PC-3 (cell line): ENCODE data around the gene GPX6. TPM values are rescaled to one million over a fixed set of nuclear protein-coding genes. Genes with fewer than 3 reads are reported as not detected.

Source experiments
- ATAC-seq: fragments of 200-7000 bp; cut with Tn5 transposase; 2 replicates; pipeline ENCODE4 v1.9.1; 2020; ENCODE audit warnings: mild to moderate bottlenecking, moderate library complexity
- BruUV-seq: library from RNA; stranded (reverse); fragments of 400-500 nt; replicated peaks from 2 replicates; lab custom pipeline; 2021; lab: Mats Ljungman, UMichigan
- CTCF ChIA-PET: fragments of 300-600 bp; sonication (Branson Sonifier 250); formaldehyde crosslinking; loops from one replicate; lab custom pipeline; 2022; ENCODE audit warnings: antibody characterized with exemption; lab: Charles Lee
- POLR2A ChIA-PET: fragments of 300-600 bp; sonication (Branson Sonifier 250); formaldehyde crosslinking; loops from one replicate; lab custom pipeline; 2022; ENCODE audit warnings: antibody characterized with exemption; ENCODE audit not compliant: unreplicated experiment; lab: Charles Lee
- DNase-seq: peaks from one replicate; pipeline ENCODE4 v3.0.0-alpha.2; 2015
- H2AFZ ChIP-seq: fragments of 300-600 bp; sonication (generic); 2 replicates; pipeline ENCODE4 v1.6.0; 2016; ENCODE audit warnings: antibody characterized with exemption, low read length
- H3F3A ChIP-seq: fragments of 300-600 bp; sonication (generic); one replicate; pipeline ENCODE4 v1.6.0; 2017; ENCODE audit warnings: antibody characterized with exemption, low read length, control low read depth, mild to moderate bottlenecking; ENCODE audit not compliant: unreplicated experiment
- H3K27ac ChIP-seq: fragments of 300-600 bp; sonication (generic); 2 replicates; pipeline ENCODE4 v1.5.1; 2016; ENCODE audit warnings: mild to moderate bottlenecking, low read length
- H3K27me3 ChIP-seq: fragments of 300-600 bp; sonication (generic); 2 replicates; pipeline ENCODE4 v1.6.1; 2016; ENCODE audit warnings: low read length, mixed read lengths
- H3K36me3 ChIP-seq: fragments of 300-600 bp; sonication (generic); 2 replicates; pipeline ENCODE4 v1.6.1; 2016; ENCODE audit warnings: low read depth, mixed run types, low read length, mixed read lengths
- H3K4me1 ChIP-seq: fragments of 300-600 bp; sonication (generic); 2 replicates; pipeline ENCODE4 v1.5.1; 2016; ENCODE audit warnings: low read length; ENCODE audit not compliant: insufficient read depth
- H3K4me2 ChIP-seq: fragments of 300-600 bp; sonication (generic); 2 replicates; pipeline ENCODE4 v1.6.0; 2016; ENCODE audit warnings: low read length
- H3K4me3 ChIP-seq: fragments of 300-600 bp; sonication (generic); 2 replicates; pipeline ENCODE4 v1.5.1; 2016; ENCODE audit warnings: mild to moderate bottlenecking, low read length, mixed read lengths
- H3K79me2 ChIP-seq: fragments of 300-600 bp; sonication (generic); 2 replicates; pipeline ENCODE4 v1.6.1; 2017; ENCODE audit warnings: low read length, mixed read lengths
- H3K9ac ChIP-seq: fragments of 300-600 bp; sonication (generic); 2 replicates; pipeline ENCODE4 v1.6.0; 2016; ENCODE audit warnings: mild to moderate bottlenecking, low read length
- H3K9me2 ChIP-seq: fragments of 300-600 bp; sonication (generic); replicated peaks from 2 replicates; pipeline ENCODE4 v1.6.1; 2016; ENCODE audit warnings: mixed run types, low read length, mixed read lengths
- H3K9me3 ChIP-seq: fragments of 300-600 bp; sonication (generic); 2 replicates; pipeline ENCODE4 v1.6.1; 2016; ENCODE audit warnings: low read length, mixed read lengths
- H4K20me1 ChIP-seq: fragments of 300-600 bp; sonication (generic); 2 replicates; pipeline ENCODE4 v1.6.1; 2016; ENCODE audit warnings: low read length, mixed read lengths
- EZH2 ChIP-seq: fragments of 300-600 bp; sonication (generic); IDR thresholded peaks from one replicate; pipeline ENCODE4 v1.6.1; 2017; ENCODE audit warnings: antibody characterized with exemption, mild to moderate bottlenecking, low read length; ENCODE audit not compliant: unreplicated experiment
- EZH2phosphoT487 ChIP-seq: fragments of 300-600 bp; sonication (generic); IDR thresholded peaks from 2 replicates; pipeline ENCODE4 v1.6.1; 2018; ENCODE audit warnings: mild to moderate bottlenecking, antibody characterized with exemption, low read length, borderline replicate concordance
- intact Hi-C: fragments of 100-400 bp; cut with micrococcal nuclease; formaldehyde crosslinking; loops from 2 replicates; pipeline ENCODE4 v1.9.0; 2023
- total RNA-seq: library from RNA; depleted of rRNA; stranded (reverse); fragments of >200 nt; gene quantifications from 2 replicates; pipeline ENCODE4 v1.2.3, GENCODE V29; 2014
- TF ChIP-seq, protein P1 (sequence below): fragments of 300-600 bp; sonication (generic); conservative IDR thresholded peaks from 2 replicates; pipeline ENCODE4 v1.5.1; 2017; ENCODE audit warnings: antibody characterized with exemption, low read depth, mild to moderate bottlenecking, low read length

The GPX6 gene
- total RNA-seq, 1 experiment from 2014 or later = not detected

DNA sequence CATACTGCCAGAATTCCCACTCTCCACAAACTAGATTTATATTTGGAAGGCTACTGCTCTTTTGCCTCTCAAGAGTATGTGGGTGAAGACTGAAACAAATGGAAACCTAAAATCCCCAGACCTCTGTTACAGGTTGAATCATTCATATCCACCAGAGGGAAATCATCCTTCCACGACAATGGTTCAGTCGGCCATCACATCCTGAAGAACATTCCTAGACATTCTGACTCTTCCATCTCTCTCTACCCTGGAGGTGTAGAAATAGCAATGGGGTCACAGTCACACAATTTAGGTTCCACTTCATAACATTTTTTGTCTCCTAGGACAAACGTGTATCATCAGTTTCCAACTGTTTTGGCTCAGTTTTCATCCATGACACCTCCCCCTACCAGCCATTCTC is 18.7 kb upstream of the GPX6 start:
- ATAC-seq = no peak
- no peaks in the 10 kb centered on the region for H3F3A ChIP-seq
- ChIA-PET CTCF (no interaction called here), POLR2A (no interaction called here)
- H3K4me1 ChIP-seq = no peaks in the 10 kb centered on the region
- H2AFZ ChIP-seq = no peak overlapping the region
- TF ChIP-seq, protein P1, sequence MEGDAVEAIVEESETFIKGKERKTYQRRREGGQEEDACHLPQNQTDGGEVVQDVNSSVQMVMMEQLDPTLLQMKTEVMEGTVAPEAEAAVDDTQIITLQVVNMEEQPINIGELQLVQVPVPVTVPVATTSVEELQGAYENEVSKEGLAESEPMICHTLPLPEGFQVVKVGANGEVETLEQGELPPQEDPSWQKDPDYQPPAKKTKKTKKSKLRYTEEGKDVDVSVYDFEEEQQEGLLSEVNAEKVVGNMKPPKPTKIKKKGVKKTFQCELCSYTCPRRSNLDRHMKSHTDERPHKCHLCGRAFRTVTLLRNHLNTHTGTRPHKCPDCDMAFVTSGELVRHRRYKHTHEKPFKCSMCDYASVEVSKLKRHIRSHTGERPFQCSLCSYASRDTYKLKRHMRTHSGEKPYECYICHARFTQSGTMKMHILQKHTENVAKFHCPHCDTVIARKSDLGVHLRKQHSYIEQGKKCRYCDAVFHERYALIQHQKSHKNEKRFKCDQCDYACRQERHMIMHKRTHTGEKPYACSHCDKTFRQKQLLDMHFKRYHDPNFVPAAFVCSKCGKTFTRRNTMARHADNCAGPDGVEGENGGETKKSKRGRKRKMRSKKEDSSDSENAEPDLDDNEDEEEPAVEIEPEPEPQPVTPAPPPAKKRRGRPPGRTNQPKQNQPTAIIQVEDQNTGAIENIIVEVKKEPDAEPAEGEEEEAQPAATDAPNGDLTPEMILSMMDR = no peak
- TF ChIP-seq EZH2 (no peak), EZH2phosphoT487 (no peak)
- no TSS peak for BruUV-seq
- no peak for DNase-seq
- no peaks in the 10 kb centered on the region for H3K79me2 ChIP-seq
- no peak overlapping the region for H3K4me3 ChIP-seq
- peaks cover 33% of the 10 kb centered on the region; the same call in 1 of the 2 replicates for H3K27me3 ChIP-seq
- intact Hi-C loops = no loop called here
- H3K36me3 ChIP-seq = no peaks in the 10 kb centered on the region
- H3K27ac ChIP-seq = no peak overlapping the region
- no peak overlapping the region for H3K4me2 ChIP-seq
- H4K20me1 ChIP-seq = no peaks in the 10 kb centered on the region
- no peak overlapping the region for H3K9ac ChIP-seq
- H3K9me2 ChIP-seq = no peaks in the 10 kb centered on the region
- H3K9me3 ChIP-seq = no peaks in the 10 kb centered on the region

DNA sequence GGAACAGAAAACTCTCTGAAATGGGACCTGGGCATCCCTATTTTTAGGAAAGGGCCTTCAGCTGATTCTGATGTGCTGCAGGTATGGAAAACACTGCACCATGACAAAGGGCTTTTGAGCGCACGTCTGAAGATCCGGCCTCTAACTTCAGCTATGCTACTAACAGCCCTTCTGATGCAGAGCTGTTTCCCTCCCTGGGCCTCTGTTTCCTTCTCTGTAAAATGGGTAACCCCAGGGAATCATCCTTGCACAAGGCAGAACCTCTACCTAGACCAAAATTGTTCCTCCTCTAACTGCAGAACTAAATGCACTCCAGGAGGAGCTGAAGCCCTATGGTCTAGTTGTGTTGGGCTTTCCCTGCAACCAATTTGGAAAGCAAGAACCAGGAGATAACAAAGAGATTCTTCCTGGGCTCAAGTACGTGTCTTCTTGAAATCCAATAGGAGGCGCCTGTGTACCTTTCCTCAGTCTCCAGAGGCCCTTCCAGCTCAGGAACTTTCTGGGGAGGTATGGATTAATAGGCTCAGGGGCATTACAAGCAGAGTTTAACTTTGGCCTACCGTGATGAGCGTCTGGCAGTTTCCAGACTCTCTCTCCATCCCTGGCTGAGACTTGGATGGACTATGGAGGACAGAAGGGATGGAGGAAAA is 16.0 kb upstream of the GPX6 start:
- ATAC-seq (no peak), DNase-seq (peak; percentile 14)
- H3K9me2 ChIP-seq = no peaks in the 10 kb centered on the region
- H3K4me3 ChIP-seq = no peak overlapping the region
- no peaks in the 10 kb centered on the region for H3K79me2 ChIP-seq
- no peaks in the 10 kb centered on the region for H3F3A ChIP-seq
- TF ChIP-seq, protein P1 = peak; percentile 32; the same call in 1 of the 2 replicates
- TF ChIP-seq EZH2 (no peak), EZH2phosphoT487 (no peak)
- CTCF ChIA-PET = no interaction called here
- no peak overlapping the region for H3K4me2 ChIP-seq
- H3K4me1 ChIP-seq = no peaks in the 10 kb centered on the region
- POLR2A ChIA-PET = no interaction called here
- no peak overlapping the region for H3K27ac ChIP-seq
- BruUV-seq = no TSS peak
- no peaks in the 10 kb centered on the region for H3K9me3 ChIP-seq
- intact Hi-C loops = no loop called here
- no peaks in the 10 kb centered on the region for H3K36me3 ChIP-seq
- H2AFZ ChIP-seq = no peak overlapping the region
- no peak overlapping the region for H3K9ac ChIP-seq
- no peaks in the 10 kb centered on the region for H4K20me1 ChIP-seq
- H3K27me3 ChIP-seq = peaks cover 49% of the 10 kb centered on the region

- H4K20me1 ChIP-seq = no peaks in the 10 kb centered on the region
- peaks cover 51% of the 10 kb centered on the region for H3K27me3 ChIP-seq
- ChIA-PET POLR2A (no interaction called here), CTCF (no interaction called here)
- H3K79me2 ChIP-seq = no peaks in the 10 kb centered on the region
- no peak overlapping the region for H3K9ac ChIP-seq
- no peak overlapping the region for H3K4me3 ChIP-seq
- H3K27ac ChIP-seq = no peak overlapping the region
- H3K4me1 ChIP-seq = no peaks in the 10 kb centered on the region
- ATAC-seq = no peak
- H3F3A ChIP-seq = no peaks in the 10 kb centered on the region
- H3K9me2 ChIP-seq = no peaks in the 10 kb centered on the region
- no peaks in the 10 kb centered on the region for H3K36me3 ChIP-seq
- no peak for TF ChIP-seq EZH2phosphoT487
- TF ChIP-seq, protein P1 = no peak
- TF ChIP-seq EZH2 = no peak
- DNase-seq = no peak
- H3K9me3 ChIP-seq = no peaks in the 10 kb centered on the region
- no peak overlapping the region for H3K4me2 ChIP-seq
- intact Hi-C loops = no loop called here
- no TSS peak for BruUV-seq
- no peak overlapping the region for H2AFZ ChIP-seq
Measured at GRCh38 chr6:28530777-28531176, 15.2 kb upstream of the GPX6 start.
